Subcutaneous abdominal adipose tissue (tissue), 5 donors: ENCODE data around the gene ABCC10.
"Not testable (repeated sequence)": the region's sequence is repeated elsewhere in the genome, so short reads cannot be mapped to it uniquely, and the experiment has no call there.

Source experiments
- H3K27ac ChIP-seq: one replicate; pipeline ENCODE4 v1.7.0; 2013; ENCODE audit warnings: low read depth, mild to moderate bottlenecking, inconsistent platforms, low read length, moderate library complexity
- H3K27me3 ChIP-seq, 5 donors: one replicate each; pipeline ENCODE4 v1.7.0; 2013; ENCODE audit warnings: low read length in 5 of 5, inconsistent platforms in 1 of 5; ENCODE audit not compliant: control insufficient read depth in 5 of 5, insufficient read depth in 4 of 5
- H3K36me3 ChIP-seq, 5 donors: one replicate each; pipeline ENCODE4 v1.7.0; 2013; ENCODE audit warnings: low read length in 5 of 5; ENCODE audit not compliant: control insufficient read depth in 5 of 5, insufficient read depth in 5 of 5
- H3K4me1 ChIP-seq, 5 donors: one replicate each; pipeline ENCODE4 v1.7.0; 2013; ENCODE audit warnings: low read length in 5 of 5, mild to moderate bottlenecking in 3 of 5, moderate library complexity in 1 of 5; ENCODE audit not compliant: control insufficient read depth in 5 of 5, insufficient read depth in 5 of 5
- H3K4me3 ChIP-seq, 5 donors: one replicate each; pipeline ENCODE4 v1.7.0; 2013; ENCODE audit warnings: low read length in 5 of 5, low read depth in 1 of 5
- H3K9ac ChIP-seq, 5 donors: one replicate each; pipeline ENCODE4 v1.7.0; 2013; ENCODE audit warnings: low read length in 5 of 5, mild to moderate bottlenecking in 4 of 5, moderate library complexity in 3 of 5
- H3K9me3 ChIP-seq, 5 donors: one replicate each; pipeline ENCODE4 v1.7.0; 2013; ENCODE audit warnings: low read length in 5 of 5; ENCODE audit not compliant: control insufficient read depth in 5 of 5
- donor health status: healthy.
- donor health status: healthy.
- donor health status: healthy.
- donor health status: healthy.
- donor health status: healthy.

Gene ABCC10

DNA sequence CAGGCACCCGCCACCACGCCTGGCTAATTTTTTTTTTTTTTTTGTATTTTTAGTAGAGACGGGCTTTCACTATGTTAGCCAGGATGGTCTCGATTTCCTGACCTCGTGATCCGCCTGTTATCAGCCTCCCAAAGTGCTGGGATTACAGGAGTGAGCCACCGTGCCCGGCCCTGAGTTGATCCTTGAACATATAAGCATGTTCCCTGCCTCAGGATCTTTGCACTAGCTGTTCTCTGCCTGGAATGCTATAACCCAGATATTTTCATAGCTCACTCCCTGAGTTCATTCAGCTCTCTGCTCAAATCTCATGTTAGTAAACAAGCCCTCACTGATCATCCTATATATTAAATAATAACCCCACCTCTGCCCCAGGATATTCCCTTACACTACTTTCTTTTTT is 37.0 kb downstream of the ABCC10 start:
- H3K9ac ChIP-seq: no peak overlapping the region
- H3K27me3 ChIP-seq: peaks cover 10 to 33% (median 15%) of the 10 kb centered on the region in 5 donors
- no peak overlapping the region for H3K4me3 ChIP-seq
- no peaks in the 10 kb centered on the region for H3K4me1 ChIP-seq
- H3K36me3 ChIP-seq: no peaks in the 10 kb centered on the region
- H3K27ac ChIP-seq: no peak overlapping the region
- H3K9me3 ChIP-seq: no peaks in the 10 kb centered on the region

DNA sequence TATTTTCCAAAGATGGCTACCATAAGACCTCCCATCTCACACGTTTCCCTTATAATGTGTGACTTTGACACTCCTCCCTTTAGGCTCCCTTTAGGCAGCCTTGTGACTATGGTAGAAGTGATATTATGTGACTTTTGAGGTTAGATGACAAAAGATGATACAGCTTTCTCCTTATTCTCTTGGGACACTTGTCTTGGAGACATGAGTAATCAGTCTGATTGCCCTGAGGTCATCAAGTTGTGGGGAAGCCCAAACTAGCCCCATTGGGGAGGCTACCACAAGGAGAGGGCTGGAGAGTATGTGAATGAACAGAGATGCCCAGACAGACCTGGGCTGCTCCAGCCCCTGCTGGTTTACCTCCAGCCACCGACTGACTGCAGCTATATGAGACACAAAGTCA is 38.6 kb downstream of the ABCC10 start:
- Histone ChIP-seq H3K27me3 (peaks cover 10 to 35% (median 15%) of the 10 kb centered on the region in 5 donors), H3K4me1 (no peaks in the 10 kb centered on the region), H3K36me3 (no peaks in the 10 kb centered on the region), H3K27ac (no peak overlapping the region), H3K9ac (no peak overlapping the region), H3K9me3 (no peaks in the 10 kb centered on the region), H3K4me3 (no peak overlapping the region)

DNA sequence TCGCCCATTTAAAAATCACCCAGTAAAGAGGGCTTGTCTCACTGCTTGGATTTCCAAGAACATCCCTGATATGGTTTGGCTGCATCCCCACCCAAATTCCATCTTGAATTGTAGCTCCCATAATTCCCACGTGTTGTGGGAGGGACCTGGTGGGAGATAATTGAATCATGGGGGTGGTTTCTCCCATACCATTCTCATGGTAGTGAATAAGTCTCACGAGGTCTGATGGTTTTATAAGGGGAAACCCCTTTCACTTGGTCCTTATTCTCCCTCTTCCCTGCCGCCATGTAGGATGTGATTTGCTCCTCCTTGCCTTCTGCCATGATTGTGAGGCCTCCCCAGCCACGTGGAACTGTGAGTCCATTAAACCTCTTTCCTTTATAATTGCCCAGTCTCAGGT is 39.9 kb downstream of the ABCC10 start:
- H3K27me3 ChIP-seq: peaks cover 7 to 30% (median 9%) of the 10 kb centered on the region in 5 donors
- not testable (repeated sequence) for H3K27ac ChIP-seq, H3K9ac ChIP-seq, H3K9me3 ChIP-seq, H3K36me3 ChIP-seq, H3K4me3 ChIP-seq, H3K4me1 ChIP-seq

DNA sequence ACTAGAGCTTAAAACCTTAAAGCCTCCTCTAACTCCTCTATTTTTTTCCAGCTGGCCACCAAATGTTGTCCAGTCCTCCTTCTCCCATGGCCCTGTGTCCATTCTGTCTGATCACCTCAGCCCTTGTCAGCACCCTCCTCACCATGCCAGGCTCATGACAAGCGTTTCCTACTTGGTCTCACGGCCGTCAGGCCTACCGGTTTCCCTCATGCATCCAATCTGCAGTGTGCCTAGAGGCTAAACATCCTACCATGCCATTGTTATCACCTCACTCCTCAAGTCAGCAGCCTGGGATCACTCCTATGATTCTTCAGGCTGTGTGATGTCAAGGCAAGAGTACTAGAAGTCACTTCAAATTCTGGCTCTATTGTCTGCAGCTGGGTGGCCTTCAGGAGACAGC is 40.4 kb downstream of the ABCC10 start:
- Histone ChIP-seq H3K27ac (no peak overlapping the region), H3K36me3 (no peaks in the 10 kb centered on the region), H3K27me3 (peaks cover 4 to 25% (median 7%) of the 10 kb centered on the region in 5 donors), H3K4me1 (no peaks in the 10 kb centered on the region), H3K9ac (no peak overlapping the region), H3K4me3 (no peak overlapping the region), H3K9me3 (no peaks in the 10 kb centered on the region)

DNA sequence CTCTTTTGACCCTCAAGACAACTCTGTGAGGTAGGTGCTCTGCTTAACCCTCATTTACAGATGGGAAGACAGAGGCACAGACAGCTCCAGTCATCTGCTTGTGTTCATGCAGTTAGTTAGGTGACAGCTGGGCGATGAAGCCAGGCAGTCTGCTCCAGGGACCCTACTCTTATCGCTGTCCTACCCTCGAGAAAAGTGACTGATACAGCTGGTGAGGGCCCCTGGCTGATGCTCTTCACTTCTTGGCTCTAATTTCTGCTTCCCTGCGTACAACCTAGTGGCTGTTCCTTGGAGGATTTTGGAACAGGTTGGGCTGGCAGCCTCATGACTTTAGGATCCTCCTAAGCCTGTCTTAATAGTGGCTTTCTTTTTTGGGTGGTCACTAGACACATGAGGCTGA is 40.9 kb downstream of the ABCC10 start:
- Histone ChIP-seq H3K27me3 (peaks cover 4 to 21% (median 7%) of the 10 kb centered on the region in 5 donors), H3K9me3 (no peaks in the 10 kb centered on the region), H3K4me3 (no peak overlapping the region), H3K27ac (no peak overlapping the region), H3K4me1 (no peaks in the 10 kb centered on the region), H3K9ac (no peak overlapping the region), H3K36me3 (no peaks in the 10 kb centered on the region)

DNA sequence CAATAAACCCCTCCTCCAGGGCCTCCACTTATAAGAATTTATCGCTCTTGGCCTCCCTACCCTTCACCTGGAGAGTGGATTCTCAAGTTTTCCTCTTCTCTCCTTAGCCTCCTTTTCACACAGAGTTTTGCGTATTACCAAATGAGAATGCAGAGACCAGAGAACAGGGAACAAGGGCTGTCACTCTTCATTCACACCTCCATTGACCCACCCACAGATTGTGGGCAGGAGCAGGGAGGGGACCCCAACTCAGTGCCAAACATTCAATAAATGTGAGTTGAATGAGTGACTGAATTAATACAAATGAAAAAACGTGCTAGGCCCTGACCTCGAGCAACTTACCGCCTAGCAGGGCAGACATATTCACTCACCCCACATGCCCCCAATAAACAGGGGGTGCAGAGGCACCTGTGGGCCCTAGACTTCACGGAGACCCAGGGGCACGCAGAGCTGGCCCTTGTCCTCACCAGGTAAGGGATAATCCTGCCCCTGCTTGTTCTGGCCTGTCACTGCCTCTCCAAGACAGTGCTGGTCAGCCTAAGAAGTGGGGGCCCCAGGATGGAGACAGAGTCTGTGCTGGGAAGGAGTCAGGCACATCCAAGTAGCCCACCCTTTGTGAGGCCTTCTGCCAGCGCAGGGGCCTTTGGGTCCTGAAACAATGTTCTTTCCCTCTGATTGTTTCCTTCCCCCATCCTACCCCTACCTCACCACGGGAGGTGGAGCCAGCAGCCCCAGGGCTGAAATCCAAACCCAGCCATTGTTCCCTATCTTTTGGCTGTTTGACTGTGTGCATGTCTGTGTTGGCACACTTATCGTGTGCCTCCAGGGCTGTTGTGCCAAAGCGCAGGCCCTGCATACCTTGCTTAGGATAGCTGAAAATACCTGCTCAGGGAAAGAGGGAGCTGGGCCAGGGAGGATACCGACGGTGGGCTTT is 41.7 kb downstream of the ABCC10 start:
- Histone ChIP-seq H3K27me3 (peaks cover 4 to 19% (median 7%) of the 10 kb centered on the region in 5 donors), H3K4me3 (no peak overlapping the region), H3K9me3 (no peaks in the 10 kb centered on the region), H3K36me3 (no peaks in the 10 kb centered on the region), H3K4me1 (no peaks in the 10 kb centered on the region), H3K27ac (no peak overlapping the region), H3K9ac (no peak overlapping the region)

DNA sequence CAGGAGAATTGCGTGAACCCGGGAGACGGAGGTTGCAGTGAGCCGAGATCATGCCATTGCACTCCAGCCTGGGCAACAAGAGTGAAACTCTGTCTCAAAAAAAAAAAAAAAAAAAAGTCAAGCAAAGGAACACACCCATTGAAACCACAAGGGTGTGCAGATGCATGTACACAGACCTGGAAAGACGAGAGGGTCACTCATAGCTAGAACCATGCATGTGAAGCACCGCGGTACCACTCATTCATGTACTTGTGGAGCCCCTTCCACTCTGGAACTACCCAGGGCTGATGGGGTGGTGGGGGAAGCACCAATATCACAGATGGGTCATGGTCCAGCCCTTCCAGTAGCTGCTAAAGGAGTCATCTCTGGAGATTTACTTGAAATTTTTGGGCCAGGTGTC is 42.6 kb downstream of the ABCC10 start:
- no peak overlapping the region for H3K27ac ChIP-seq
- no peak overlapping the region for H3K9ac ChIP-seq
- no peak overlapping the region for H3K4me3 ChIP-seq

DNA sequence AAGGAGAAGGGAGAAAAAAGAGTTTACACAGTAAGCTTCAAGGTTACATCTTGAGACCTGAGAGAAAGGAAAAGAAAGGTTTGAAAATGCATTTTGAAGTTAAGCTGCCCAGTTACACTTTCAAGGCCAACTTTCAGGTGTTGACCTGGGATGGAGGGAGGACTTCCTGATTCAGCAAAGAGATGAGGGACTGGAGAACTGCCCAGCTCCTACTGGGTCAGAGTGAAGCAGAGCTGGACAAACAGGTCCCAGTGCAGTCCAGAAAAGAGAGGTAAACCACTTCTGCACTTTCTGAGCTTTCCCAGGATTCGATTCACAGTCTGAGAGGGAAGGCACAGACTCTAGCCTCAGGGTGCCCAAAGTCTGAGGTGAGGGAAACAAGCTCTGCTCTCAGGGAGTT is 44.1 kb downstream of the ABCC10 start:
- Histone ChIP-seq H3K36me3 (no peaks in the 10 kb centered on the region), H3K27me3 (peaks cover 0 to 15% (median 4%) of the 10 kb centered on the region in 5 donors), H3K27ac (no peak overlapping the region), H3K4me3 (no peak overlapping the region), H3K9me3 (no peaks in the 10 kb centered on the region), H3K9ac (no peak overlapping the region), H3K4me1 (no peaks in the 10 kb centered on the region)

More for the DNA sequence above, 42.6 kb downstream of the ABCC10 start:
- Histone ChIP-seq H3K4me1 (no peaks in the 10 kb centered on the region), H3K27me3 (peaks cover 4 to 19% (median 7%) of the 10 kb centered on the region in 5 donors), H3K9me3 (no peaks in the 10 kb centered on the region), H3K36me3 (no peaks in the 10 kb centered on the region)

DNA sequence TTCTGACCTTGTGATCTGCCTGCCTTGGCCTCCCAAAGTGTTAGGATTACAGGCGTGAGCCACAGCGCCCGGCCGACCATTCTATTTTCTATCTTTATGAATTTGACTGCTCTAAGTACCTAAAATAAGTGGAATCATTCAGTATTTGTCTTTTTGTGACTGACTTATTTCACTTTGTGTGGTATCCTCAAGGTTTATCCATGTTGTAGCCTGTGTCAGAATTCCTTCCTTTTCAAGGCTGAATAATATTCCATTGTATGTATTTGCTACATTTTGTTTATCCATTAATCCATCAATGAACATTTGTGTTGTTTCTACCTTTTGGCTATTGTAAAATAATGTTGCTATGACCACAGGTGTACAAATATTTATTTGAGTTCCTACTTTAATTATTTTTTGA is 45.2 kb downstream of the ABCC10 start:
- Histone ChIP-seq H3K36me3 (no peaks in the 10 kb centered on the region), H3K9me3 (no peaks in the 10 kb centered on the region), H3K9ac (no peak overlapping the region), H3K27ac (no peak overlapping the region), H3K4me3 (no peak overlapping the region), H3K4me1 (peaks cover 0 to 5% (median 3%) of the 10 kb centered on the region in 5 donors), H3K27me3 (peaks cover 0 to 11% (median 4%) of the 10 kb centered on the region in 5 donors)

DNA sequence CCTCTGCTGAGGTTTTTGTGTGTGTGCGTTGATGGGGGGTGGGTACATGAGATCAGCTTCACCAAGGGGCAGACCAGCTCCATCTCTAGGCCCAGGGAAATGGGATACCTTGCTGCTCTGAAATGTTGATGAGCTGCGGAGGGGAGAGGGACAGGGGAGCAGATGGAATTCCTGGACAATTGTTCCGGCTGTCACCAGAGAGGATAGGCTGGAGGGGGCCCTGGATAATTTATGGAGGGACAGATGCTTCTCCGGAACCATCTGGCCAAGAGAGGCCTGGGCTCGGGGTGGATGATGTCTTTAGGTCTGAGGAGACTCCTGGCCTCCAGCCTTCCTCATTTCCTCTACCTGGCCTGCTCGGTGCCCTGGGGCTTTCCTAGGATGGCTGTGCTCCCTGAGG is 48.2 kb downstream of the ABCC10 start:
- Histone ChIP-seq H3K4me3 (no peak overlapping the region), H3K27ac (no peak overlapping the region), H3K36me3 (no peaks in the 10 kb centered on the region), H3K9me3 (no peaks in the 10 kb centered on the region), H3K4me1 (peaks cover 5 to 18% (median 15%) of the 10 kb centered on the region in 5 donors), H3K27me3 (no peaks in the 10 kb centered on the region), H3K9ac (no peak overlapping the region)
